Smooth muscle cell (in vitro differentiated cells): ENCODE measurements around the gene TENM4. TPM values are rescaled to one million over a fixed set of nuclear protein-coding genes. Genes with fewer than 3 reads are reported as not detected.

Source experiments
- DNase-seq: peaks from one replicate; lab custom pipeline; 2025; ENCODE audit not compliant: unreplicated experiment; lab: John Stamatoyannopoulos, UW
- H2AFZ ChIP-seq: fragments of 200-600 bp; sonication (generic); 2 replicates; pipeline ENCODE4 v1.6.0; 2016; ENCODE audit warnings: antibody characterized with exemption, low read depth, mild to moderate bottlenecking
- H3F3A ChIP-seq: fragments of 200-600 bp; sonication (generic); 2 replicates; pipeline ENCODE4 v1.6.0; 2017; ENCODE audit warnings: antibody characterized with exemption, low read depth
- H3K27ac ChIP-seq: fragments of 200-600 bp; sonication (generic); 2 replicates; pipeline ENCODE4 v1.5.1; 2016; ENCODE audit warnings: low read depth, mild to moderate bottlenecking
- H3K27me3 ChIP-seq: fragments of 200-600 bp; sonication (generic); 2 replicates; pipeline ENCODE4 v1.6.1; 2016; ENCODE audit warnings: low read depth, mild to moderate bottlenecking
- H3K36me3 ChIP-seq: fragments of 200-600 bp; sonication (generic); 2 replicates; pipeline ENCODE4 v1.5.1; 2016; ENCODE audit warnings: low read depth
- H3K4me1 ChIP-seq: fragments of 200-600 bp; sonication (generic); 2 replicates; pipeline ENCODE4 v1.5.1; 2016; ENCODE audit warnings: low read depth
- H3K4me2 ChIP-seq: fragments of 200-600 bp; sonication (generic); 2 replicates; pipeline ENCODE4 v1.6.0; 2016; ENCODE audit warnings: mild to moderate bottlenecking
- H3K4me3 ChIP-seq: fragments of 200-600 bp; sonication (generic); 2 replicates; pipeline ENCODE4 v1.5.1; 2016; ENCODE audit warnings: mild to moderate bottlenecking
- H3K79me2 ChIP-seq: fragments of 200-600 bp; sonication (generic); 2 replicates; pipeline ENCODE4 v1.6.0; 2016; ENCODE audit warnings: low read depth, mild to moderate bottlenecking
- H3K9ac ChIP-seq: fragments of 200-600 bp; sonication (generic); 2 replicates; pipeline ENCODE4 v1.6.0; 2016; ENCODE audit warnings: low read depth
- H3K9me3 ChIP-seq: fragments of 200-600 bp; sonication (generic); replicated peaks from 2 replicates; pipeline ENCODE4 v1.5.1; 2016; ENCODE audit warnings: low read depth
- H4K20me1 ChIP-seq: fragments of 200-600 bp; sonication (generic); 2 replicates; pipeline ENCODE4 v1.6.0; 2016; ENCODE audit warnings: low read depth
- CTCF ChIP-seq: fragments of 200-600 bp; sonication (generic); IDR thresholded peaks from 2 replicates; pipeline ENCODE4 v1.5.1; 2017; ENCODE audit warnings: borderline replicate concordance, mild to moderate bottlenecking, antibody characterized with exemption; ENCODE audit not compliant: insufficient read depth, poor library complexity, severe bottlenecking
- WGBS: methylation state at CpG from one replicate; pipeline ENCODE4 v1.1.7; 2016; ENCODE audit warnings: low lambda C conversion rate; 5-methylcytosine and 5-hydroxymethylcytosine counted together
- polyA plus RNA-seq: library from polyadenylated mRNA; unstranded; fragments of >200 nt; fragmentation: Nextera tagmentation; extraction: Ambion mirVana; gene quantifications from 2 replicates; pipeline ENCODE4 v1.2.1, GENCODE V29; 2016
- total RNA-seq: library from RNA; depleted of rRNA; stranded (reverse); fragments of >200 nt; gene quantifications from 2 replicates; pipeline ENCODE4 v1.2.3, GENCODE V29; 2014

Gene TENM4
- total and polyA plus RNA-seq, 2 experiments from 2014 or later, result 31.6 to 38.2 TPM

GRCh38 chr11:79417069-79417920 lies 23.5 kb downstream of the TENM4 start:
- no peak for DNase-seq
- WGBS, result 78% methylated on average over 6 of the region's 6 CpGs
- H4K20me1 ChIP-seq, result peaks cover 5% of the 10 kb centered on the region
- peaks cover 11% of the 10 kb centered on the region for H3K4me1 ChIP-seq
- peak overlapping the region; percentile 95 for H3K27ac ChIP-seq
- H3K4me3 ChIP-seq, result no peak overlapping the region
- peaks cover 25% of the 10 kb centered on the region for H3F3A ChIP-seq
- peaks cover 30% of the 10 kb centered on the region for H3K79me2 ChIP-seq
- H3K27me3 ChIP-seq, result no peaks in the 10 kb centered on the region
- no peak overlapping the region for H2AFZ ChIP-seq
- TF ChIP-seq CTCF, result no peak
- H3K9ac ChIP-seq, result peak overlapping the region; percentile 45
- H3K4me2 ChIP-seq, result peak overlapping the region; percentile 49
- H3K9me3 ChIP-seq, result no peaks in the 10 kb centered on the region
- H3K36me3 ChIP-seq, result no peaks in the 10 kb centered on the region

- peak overlapping the region; percentile 95 for H3K27ac ChIP-seq
These were observed 24.9 kb downstream of the TENM4 start for GRCh38 chr11:79415912-79416311.

GRCh38 chr11:79415411-79415810 lies 25.4 kb downstream of the TENM4 start:
- peaks cover 25% of the 10 kb centered on the region for H3F3A ChIP-seq
- peak overlapping the region; percentile 95 for H3K27ac ChIP-seq
- no peak overlapping the region for H3K4me3 ChIP-seq
- no peaks in the 10 kb centered on the region for H3K36me3 ChIP-seq
- no peak overlapping the region for H2AFZ ChIP-seq
- TF ChIP-seq CTCF, result no peak
- H3K9me3 ChIP-seq, result no peaks in the 10 kb centered on the region
- peaks cover 34% of the 10 kb centered on the region for H3K79me2 ChIP-seq
- peak overlapping the region; percentile 17 for H3K9ac ChIP-seq
- peak overlapping the region; percentile 30 for H3K4me2 ChIP-seq
- H3K27me3 ChIP-seq, result no peaks in the 10 kb centered on the region
- H4K20me1 ChIP-seq, result peaks cover 14% of the 10 kb centered on the region
- DNase-seq, result no peak
- 35% methylated on average over 1 of the region's 1 CpG for WGBS
- peaks cover 11% of the 10 kb centered on the region for H3K4me1 ChIP-seq

More at GRCh38 chr11:79415912-79416311, 24.9 kb downstream of the TENM4 start:
- Histone ChIP-seq H3K36me3 (no peaks in the 10 kb centered on the region), H3K79me2 (peaks cover 35% of the 10 kb centered on the region), H3K4me2 (peak overlapping the region; percentile 30), H3K9me3 (no peaks in the 10 kb centered on the region), H4K20me1 (peaks cover 11% of the 10 kb centered on the region), H3K4me1 (peaks cover 11% of the 10 kb centered on the region), H3F3A (peaks cover 25% of the 10 kb centered on the region), H3K9ac (no peak overlapping the region), H3K27me3 (no peaks in the 10 kb centered on the region), H3K4me3 (no peak overlapping the region), H2AFZ (no peak overlapping the region)
- 96% methylated on average over 1 of the region's 1 CpG for WGBS
- TF ChIP-seq CTCF, result no peak
- DNase-seq, result no peak
